HG03520 (cell line): ENCODE measurements around the gene RPL18.
"Not testable (repeated sequence)": the region's sequence is repeated elsewhere in the genome, so short reads cannot be mapped to it uniquely, and the experiment has no call there.

Experiments
- ATAC-seq: cut with Tn5 transposase; IDR thresholded peaks from one replicate; pipeline ENCODE4 v1.9.1; 2021; ENCODE audit warnings: mild to moderate bottlenecking, moderate library complexity; ENCODE audit not compliant: unreplicated experiment

RPL18 gene

DNA sequence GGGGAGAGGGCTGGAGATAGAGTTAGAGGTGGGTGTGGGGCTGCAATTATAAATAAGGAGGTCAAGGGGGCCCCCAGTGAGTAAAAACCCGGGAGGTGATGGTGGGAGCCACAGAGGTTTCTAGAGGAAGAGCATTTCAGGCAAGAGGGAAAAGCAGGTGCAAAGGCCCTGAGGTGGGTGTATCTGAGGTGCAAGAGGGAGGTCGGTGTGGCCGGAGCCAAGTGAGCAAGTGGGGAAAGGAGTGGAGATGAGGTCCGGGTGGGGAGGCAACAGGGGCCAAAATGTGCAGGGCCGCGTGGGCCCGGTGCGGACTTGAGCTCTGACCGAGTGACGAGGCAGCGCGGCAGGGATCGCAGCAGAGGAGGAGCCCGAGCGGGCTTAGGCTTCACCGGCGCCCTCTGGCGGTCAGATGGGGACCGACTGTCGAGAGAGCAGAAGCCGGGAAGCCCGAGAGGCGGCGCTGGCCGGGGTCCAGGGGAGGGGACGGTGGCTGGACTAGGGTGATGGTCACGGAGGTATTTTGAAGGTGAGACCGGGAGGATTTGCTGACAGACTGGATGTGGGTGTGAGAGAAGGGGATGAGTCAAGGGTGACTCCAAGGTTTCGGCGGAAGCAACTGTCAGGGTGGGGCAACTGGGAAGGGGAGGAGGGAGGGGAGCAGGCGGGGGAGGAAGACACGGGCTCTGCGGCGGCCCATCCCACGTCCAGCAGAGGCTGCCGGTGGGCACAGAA lies 30.1 kb downstream of the RPL18 start:
- ATAC-seq, result no peak

DNA sequence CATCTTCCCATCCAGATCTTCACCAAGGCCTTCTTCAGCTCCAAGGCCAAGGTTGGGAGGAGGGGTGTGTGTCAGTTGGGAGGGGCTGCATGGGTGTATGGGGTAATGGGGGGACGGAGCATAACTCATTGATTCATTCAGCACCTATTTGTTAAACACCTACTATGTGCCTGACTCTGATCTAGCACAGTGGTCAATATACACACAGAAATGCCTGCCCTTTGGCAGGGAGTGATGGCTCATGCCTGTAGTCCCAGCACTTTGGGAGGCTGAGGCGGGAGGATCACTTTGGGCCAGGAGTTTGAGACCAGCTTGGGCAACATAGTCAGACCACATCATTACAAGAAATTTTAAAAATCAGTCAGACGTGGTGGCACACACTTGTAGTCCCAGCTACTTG lies 31.6 kb downstream of the RPL18 start:
- no peak for ATAC-seq

DNA sequence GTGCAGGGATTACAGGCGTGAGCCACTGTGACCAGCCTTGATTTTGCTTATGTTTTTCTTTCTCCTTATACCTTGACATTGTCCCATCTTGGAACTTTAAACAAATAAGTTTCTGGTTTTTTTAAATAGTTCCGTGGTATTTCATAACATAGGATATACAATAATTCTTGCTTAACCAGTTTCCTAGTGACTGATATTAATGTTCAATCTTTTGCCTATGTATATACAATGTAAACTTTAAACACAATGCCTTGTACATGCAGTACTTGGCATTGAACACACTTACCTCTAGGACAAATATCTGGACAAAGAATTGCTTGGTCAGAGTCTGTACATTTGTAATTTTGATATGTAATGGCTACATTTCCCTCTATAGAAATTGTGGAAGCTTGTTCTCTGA lies 36.8 kb downstream of the RPL18 start:
- ATAC-seq, result no peak

DNA sequence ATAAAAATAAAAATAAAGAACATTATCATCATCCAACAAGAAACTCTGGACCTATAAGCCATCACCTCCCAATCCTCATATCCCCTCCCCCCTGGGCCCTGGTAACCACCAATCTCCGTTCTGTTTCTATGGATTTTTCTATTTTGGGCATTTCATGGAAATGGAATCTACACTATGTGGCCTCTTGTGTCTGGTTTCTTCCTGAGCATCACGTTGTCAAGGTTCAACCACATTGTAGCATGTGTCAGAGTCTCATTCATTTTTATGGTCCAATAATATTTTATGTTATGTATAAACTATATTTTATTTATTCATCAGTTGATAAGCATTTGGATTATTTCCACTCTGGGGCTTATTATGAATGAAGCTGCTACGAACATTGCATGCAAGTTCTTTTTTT lies 40.1 kb downstream of the RPL18 start:
- no peak for ATAC-seq

DNA sequence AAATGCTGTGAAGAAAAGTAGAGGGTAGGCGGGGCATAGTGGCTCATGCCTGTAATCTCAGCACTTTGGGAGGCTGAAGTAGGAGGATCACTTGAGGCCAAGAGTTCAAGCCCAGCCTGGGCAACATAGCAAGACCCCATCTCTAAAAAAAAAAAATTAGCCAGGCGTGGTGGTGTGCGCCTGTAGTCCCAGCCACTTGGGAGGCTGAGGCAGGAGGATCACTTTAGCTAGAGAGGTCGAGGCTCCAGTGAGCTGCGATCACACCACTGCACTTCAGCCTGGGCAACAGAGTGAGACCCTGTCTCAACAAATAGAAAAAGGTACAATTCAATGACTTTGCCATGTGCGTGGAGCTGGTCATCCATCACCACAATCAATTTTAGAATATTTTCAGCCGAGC lies 41.1 kb downstream of the RPL18 start:
- not testable (repeated sequence) for ATAC-seq

DNA sequence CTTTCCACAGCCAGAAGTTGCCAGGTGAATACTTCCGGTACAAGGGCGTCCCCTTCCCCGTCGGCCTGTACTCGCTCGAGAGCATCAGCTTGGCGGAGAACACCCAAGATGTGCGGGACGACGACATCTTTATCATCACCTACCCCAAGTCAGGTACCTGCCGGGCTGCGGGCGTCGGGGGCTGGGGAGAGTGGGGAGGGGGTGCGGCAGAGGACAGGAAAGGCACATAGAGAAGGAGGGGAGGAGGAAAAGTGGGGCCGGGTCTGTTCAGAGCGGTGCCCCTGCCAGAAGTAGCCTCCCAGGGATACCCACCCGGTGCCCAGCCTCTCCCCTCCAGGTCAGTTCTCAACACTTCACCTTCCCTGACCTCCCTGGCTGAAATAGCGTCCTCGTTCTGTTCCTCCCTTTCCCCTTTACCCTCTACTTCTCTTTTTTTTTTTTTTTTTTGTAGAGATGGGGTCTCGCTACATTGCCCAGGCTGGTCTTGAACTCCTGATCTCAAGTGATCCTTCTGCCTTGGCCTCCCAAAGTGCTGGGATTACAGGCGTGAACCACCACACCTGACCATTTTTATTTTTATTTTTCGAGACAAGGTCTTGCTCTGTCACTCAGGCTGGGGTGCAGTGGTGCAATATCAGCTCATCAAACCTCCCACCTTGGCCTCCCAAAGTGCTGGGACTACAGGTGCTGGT lies 42.9 kb downstream of the RPL18 start:
- ATAC-seq, result no peak

DNA sequence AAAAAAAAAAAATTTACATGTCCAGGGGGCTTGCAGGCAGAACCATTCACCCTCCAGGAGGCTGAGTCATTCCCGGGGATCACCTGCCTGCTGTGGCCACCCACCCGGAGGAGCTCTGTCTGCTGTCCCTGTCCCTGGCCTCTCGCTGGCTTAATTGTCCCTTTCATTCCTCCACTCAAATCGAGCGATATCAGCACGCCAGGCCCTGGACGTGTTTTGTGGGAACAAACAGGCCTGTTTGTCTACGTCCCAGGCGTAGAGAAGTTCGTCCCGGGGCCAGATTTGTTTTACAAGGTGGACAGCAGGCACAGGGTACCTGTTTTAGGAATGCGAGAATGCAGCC lies 45.8 kb downstream of the RPL18 start:
- no peak for ATAC-seq

DNA sequence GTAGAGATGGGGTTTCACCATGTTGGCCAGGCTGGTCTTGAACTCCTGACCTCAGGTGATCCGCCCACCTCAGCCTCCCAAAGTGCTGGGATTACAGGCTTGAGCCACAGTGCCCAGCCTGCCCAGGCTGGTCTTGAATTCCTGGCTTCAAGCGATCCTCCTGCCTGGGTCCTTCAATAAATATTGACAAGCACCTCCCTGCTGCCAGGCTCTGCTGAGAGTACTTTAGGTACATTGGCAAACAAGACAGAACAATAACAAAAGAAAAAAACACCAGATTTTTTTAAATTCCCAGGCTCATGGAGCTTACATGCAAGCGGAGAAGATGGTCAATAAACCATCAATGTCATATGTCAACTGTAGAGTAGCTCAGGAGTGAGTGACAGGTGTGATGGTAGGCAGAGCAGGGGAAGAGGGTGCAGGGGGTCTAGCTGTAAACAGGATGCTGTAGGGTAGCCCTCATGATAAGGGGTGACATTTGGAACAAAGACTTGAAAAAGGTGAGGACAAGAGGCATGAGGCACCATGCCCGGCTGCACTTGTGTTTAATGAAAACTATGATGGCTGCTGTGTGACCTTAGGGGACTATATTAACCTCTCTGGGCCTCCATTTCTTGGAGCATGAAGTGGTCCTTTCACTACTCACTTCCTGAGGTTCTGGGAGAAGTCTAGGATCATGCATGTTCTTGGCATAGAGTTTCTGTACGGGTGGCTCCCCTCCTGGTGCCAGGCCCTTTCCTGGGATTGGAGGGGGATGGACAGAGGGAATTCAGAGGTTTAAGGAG lies 47.4 kb downstream of the RPL18 start:
- ATAC-seq, result no peak

DNA sequence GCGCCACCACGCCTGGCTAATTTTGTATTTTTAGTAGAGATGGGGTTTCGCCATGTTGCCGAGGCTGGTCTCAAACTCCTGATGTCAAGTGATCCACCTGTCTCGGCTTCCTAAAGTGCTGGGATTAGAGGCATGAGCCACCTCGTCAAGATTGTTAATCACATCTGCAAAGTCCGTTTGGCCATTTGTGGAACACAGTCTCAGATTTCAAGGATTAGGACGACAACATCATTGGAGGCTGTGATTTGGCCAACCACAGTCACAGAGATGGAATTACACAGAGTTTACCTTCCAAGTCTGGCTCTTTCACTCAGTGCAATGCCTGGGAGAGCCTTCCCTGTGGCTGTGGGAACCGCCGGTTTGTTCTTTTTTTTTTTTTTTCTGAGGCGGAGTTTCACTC lies 49.2 kb downstream of the RPL18 start:
- ATAC-seq, result no peak

DNA sequence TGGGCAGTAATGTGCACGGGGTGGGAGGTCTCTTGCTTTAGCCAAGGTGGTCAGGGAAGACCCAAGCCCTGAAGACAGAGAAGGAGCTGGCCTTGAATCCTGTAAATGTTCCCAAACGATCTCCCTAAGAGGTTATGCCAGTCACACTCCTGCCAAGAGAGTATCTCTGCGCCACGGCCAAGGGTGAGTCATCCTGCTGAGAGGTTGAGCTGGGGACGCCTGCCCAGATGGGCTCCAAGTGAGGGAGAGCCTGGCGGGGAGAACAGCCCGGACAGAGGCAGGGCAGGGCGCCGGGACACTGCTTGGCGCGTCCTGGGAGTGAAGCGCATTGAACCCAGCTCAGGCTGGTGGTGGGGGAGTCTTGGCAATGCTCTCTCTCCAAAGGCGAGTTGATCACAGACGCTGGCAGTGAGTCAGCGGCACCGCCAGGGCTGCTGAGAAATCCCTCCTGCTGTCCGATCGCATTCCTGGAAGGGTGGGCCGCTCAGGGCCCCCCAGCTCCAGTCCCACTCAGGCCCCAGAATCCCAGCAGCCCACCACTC lies 50.6 kb downstream of the RPL18 start:
- no peak for ATAC-seq
